Adipocyte (in vitro differentiated cells): Measurements from ENCODE around the gene PIK3R5.

Experiments
- DNase-seq: peaks from one replicate; pipeline ENCODE4 v3.0.0-alpha.2; 2015; ENCODE audit warnings: low read depth
- H3K27me3 ChIP-seq: replicated peaks from 2 replicates; pipeline ENCODE4 v1.7.0; 2013; ENCODE audit warnings: mild to moderate bottlenecking, low read length, moderate library complexity; ENCODE audit not compliant: control insufficient read depth, insufficient read depth
- H3K36me3 ChIP-seq: 2 replicates; pipeline ENCODE4 v1.7.0; 2013; ENCODE audit warnings: low read length, mild to moderate bottlenecking, moderate library complexity; ENCODE audit not compliant: control insufficient read depth, insufficient read depth, severe bottlenecking
- H3K4me1 ChIP-seq: 2 replicates; pipeline ENCODE4 v1.7.0; 2013; ENCODE audit warnings: mild to moderate bottlenecking, low read length, moderate library complexity; ENCODE audit not compliant: control insufficient read depth, insufficient read depth
- H3K4me3 ChIP-seq: 2 replicates; pipeline ENCODE4 v1.7.0; 2013; ENCODE audit warnings: mild to moderate bottlenecking, low read length, moderate library complexity
- H3K9ac ChIP-seq: 2 replicates; pipeline ENCODE4 v1.7.0; 2013; ENCODE audit warnings: mild to moderate bottlenecking, low read length, moderate library complexity
- H3K9me3 ChIP-seq: 2 replicates; pipeline ENCODE4 v1.7.0; 2013; ENCODE audit warnings: mild to moderate bottlenecking, low read length, moderate library complexity; ENCODE audit not compliant: control insufficient read depth

The PIK3R5 gene

DNA sequence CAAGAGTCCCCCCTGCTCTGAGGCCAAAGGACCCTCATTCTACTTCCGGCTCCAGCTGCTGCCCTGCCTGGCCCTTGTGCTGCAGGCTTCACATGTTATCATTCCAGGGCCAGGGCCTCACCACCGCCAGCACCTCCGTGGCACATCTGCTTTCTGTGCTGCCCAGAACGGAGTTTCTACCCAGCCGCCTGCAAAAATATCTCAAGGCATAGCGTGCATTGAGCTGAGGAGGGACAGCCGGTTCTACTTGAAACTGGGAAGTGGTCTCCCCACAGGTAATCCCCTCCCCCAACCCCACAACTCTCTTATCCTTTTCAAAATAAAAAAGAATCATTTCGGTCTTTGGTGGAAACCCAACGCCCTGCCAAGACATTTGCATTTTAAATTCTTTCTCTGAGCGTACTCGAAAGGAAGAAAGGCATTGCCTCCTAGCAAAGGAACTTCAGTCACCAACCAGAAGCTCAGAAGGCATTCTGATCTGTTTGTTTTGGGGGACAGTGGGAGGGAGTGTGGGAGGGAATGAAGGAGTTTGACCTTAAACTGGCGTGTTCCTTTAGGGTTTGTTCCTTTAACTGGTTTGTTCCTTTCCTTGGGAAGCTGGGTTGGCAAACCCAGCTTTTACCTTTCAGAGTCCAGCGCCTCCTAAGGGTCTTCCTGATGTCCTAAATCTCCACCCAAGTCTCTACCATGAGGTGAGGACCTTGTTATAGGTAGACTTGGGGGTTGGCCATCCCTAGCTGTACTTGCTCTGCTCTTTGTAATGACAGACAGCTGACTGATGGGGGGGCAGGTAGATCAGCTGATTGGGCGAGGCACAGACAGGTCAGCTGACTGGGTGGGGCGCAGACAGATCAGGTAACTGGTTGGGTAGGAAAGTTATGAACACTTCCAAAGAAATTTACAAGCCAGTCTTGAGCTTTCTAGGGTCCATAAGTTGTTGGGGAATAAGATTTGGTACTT is 64.6 kb downstream of the PIK3R5 start:
- no peaks in the 10 kb centered on the region for H3K4me1 ChIP-seq
- no peak overlapping the region for H3K9ac ChIP-seq
- H3K36me3 ChIP-seq = no peaks in the 10 kb centered on the region
- DNase-seq = no peak
- no peak overlapping the region for H3K4me3 ChIP-seq
- H3K27me3 ChIP-seq = peaks cover 46% of the 10 kb centered on the region
- H3K9me3 ChIP-seq = peaks cover 3% of the 10 kb centered on the region

DNA sequence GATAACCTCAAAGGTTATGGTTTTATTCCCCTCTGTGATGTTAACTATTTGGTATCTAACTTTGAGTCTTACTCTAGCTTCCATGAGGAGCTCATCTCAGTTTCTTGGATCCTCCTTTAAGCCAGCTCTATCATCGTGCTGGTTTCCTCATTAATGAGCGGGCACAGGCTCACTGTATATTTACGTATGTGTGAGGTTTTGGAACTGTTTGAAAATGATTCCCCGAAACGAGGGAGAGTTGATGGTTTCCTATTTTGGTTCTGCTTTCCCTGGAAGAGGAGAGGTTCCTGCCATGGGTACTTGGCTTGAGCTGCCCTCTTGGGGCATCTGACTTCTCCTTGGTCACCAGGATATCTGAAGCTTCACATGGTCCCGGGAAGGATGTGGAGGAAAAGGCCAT is 65.3 kb downstream of the PIK3R5 start:
- Histone ChIP-seq H3K9me3 (peaks cover 3% of the 10 kb centered on the region), H3K36me3 (no peaks in the 10 kb centered on the region), H3K9ac (no peak overlapping the region), H3K27me3 (peaks cover 48% of the 10 kb centered on the region), H3K4me3 (no peak overlapping the region), H3K4me1 (no peaks in the 10 kb centered on the region)
- DNase-seq = no peak

DNA sequence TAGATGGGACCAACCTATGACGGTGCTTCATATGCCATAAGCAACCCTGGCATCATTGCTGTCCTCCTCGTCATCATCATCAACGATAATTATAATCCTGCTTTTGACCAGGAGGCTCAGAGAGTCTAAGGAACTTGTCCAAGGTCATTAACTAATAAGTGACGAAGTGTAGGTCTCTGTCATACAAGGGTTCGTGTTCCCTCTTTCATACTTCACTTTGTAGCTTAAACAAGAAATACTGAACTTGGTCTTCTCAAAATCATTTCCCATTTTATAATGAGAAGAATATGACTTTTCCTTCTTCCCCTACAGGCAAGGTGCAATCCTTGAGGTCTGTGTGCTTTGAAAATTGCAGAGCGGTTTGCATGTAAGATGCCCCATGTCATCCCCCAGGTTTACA is 66.9 kb downstream of the PIK3R5 start:
- Histone ChIP-seq H3K4me3 (no peak overlapping the region), H3K27me3 (peaks cover 54% of the 10 kb centered on the region), H3K4me1 (no peaks in the 10 kb centered on the region), H3K9ac (no peak overlapping the region), H3K36me3 (no peaks in the 10 kb centered on the region), H3K9me3 (no peaks in the 10 kb centered on the region)
- no peak for DNase-seq

DNA sequence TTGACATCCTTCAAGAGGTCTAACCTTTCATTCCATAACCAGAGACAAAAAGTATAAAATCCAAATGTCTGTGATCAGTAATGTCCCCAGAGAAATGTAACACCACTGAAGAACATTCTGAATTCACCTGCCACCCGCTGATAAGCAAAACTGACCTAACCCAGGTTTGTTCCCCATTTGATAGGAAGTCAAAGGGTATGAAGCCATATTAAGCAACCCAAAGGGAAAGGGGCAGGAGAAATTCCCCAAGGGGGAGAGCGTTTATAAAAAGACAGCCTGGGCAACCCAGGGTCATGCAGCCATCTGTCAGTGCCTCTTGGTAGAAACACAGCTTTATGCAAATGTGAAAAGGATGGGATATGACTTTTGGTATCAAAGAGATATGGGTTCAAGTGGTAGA is 67.4 kb downstream of the PIK3R5 start:
- no peak for DNase-seq
- H3K4me1 ChIP-seq = no peaks in the 10 kb centered on the region
- H3K9me3 ChIP-seq = no peaks in the 10 kb centered on the region
- H3K27me3 ChIP-seq = peaks cover 56% of the 10 kb centered on the region
- H3K4me3 ChIP-seq = no peak overlapping the region
- H3K9ac ChIP-seq = no peak overlapping the region
- H3K36me3 ChIP-seq = no peaks in the 10 kb centered on the region

DNA sequence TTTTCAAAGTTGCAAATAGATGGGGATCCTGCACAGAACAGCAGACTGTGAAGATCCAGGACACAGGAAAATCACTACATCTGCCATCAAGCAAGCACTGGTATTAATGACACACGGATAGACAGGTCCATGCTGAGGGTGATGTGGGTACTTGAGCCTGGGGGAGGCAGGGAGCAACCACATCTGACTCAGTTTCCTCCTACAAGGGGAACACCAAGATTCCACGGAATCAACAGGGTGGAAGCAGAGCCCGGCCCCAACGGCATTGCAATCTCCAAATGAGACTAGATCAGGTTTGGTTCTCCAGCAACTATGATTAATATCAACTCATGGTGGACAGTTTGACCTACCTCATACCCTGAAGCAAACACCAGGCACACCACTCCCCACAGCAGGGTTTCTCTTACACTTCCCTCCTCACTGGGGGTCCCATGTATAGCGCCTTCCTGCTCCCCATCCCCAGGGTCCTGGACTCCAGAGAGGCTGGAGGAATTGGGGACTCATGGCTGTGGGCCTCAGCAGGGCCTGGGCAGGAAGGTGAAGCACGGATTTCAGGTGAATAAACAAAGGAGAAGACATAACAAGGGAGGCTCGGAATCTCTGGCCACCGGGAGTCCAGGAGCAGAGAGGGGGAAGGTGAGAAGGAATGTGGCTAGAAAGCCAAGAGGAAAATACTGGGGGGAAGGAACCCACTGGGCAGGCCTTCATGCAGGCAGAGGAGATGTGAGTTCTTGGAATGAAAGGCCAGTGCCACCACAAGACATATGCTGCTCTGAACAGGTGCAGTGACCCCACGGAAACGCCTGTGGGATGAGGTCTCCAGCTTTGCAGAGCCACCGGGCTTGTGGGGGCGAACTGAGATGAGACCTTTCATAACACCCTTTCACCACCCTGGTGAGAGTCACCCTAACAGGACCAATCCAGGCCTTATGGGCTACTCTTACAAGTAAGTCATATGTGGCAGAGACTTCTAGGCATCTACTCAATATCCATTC is 68.6 kb downstream of the PIK3R5 start:
- no peak overlapping the region for H3K4me3 ChIP-seq
- DNase-seq = no peak
- peaks cover 63% of the 10 kb centered on the region for H3K27me3 ChIP-seq
- H3K4me1 ChIP-seq = no peaks in the 10 kb centered on the region
- no peak overlapping the region for H3K9ac ChIP-seq
- H3K36me3 ChIP-seq = no peaks in the 10 kb centered on the region
- no peaks in the 10 kb centered on the region for H3K9me3 ChIP-seq

DNA sequence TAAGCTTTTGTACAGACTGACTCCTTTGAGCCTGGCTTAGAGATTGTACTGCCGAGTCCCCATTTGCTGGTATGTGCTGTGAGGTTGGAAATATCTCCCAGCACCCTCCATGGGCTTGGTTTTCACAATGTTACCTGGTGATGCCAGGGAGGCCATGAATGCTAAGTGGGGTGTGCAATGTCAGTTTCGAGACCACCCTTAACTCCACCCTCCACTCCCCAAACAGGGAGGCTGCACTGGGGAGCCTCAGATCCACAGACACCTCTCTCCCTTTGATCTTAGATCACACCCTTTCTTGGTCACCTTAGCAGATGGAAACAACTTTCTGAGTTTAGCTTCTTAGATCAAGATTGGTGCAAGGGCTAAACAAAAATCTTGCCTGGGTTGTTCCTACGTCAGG is 69.4 kb downstream of the PIK3R5 start:
- Histone ChIP-seq H3K4me1 (no peaks in the 10 kb centered on the region), H3K9me3 (no peaks in the 10 kb centered on the region), H3K27me3 (peaks cover 61% of the 10 kb centered on the region), H3K9ac (no peak overlapping the region), H3K36me3 (no peaks in the 10 kb centered on the region), H3K4me3 (no peak overlapping the region)
- no peak for DNase-seq

DNA sequence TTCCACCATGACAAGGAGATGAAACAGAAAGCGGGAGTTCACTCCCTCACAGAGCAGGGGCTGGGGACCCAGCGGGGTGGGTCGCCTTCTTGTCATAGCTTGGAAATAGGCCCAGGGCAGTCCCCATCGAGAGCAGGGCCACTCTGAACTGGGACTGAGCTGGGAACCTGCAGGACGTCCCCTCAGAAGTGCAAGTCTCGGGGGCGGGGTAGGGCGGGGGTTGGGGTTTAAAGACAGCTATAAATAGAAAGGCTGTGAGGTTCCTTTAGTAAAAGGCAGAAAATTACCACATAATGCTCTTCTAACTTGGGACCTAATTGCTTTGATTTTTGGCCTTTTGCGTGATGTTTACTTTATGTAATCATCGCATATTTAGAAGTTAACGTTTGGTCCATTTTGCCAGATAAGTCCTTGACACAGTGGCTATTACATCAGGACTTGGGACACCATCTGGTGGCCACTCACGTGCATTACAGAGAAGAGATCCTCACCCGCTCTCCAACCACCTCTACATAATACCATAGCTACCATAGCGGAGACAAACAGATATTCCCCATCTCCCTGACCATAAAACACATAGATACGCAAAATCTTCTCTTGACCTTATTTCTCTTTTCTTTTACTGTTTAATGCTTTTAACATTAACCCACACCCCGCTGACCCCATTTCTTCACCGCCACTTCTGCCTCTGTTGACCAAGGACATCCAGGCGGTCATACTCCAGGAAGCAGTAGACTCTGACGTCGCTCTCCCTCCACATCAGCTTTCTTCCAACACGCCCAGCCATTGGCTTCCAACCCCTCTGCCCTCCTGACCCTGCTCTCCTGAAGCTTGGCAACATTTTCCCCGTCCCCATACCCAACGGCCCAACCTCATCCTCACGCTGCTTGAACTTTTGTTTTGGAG is 70.6 kb downstream of the PIK3R5 start:
- Histone ChIP-seq H3K4me3 (no peak overlapping the region), H3K4me1 (no peaks in the 10 kb centered on the region)
- DNase-seq = peak; percentile 80

DNA sequence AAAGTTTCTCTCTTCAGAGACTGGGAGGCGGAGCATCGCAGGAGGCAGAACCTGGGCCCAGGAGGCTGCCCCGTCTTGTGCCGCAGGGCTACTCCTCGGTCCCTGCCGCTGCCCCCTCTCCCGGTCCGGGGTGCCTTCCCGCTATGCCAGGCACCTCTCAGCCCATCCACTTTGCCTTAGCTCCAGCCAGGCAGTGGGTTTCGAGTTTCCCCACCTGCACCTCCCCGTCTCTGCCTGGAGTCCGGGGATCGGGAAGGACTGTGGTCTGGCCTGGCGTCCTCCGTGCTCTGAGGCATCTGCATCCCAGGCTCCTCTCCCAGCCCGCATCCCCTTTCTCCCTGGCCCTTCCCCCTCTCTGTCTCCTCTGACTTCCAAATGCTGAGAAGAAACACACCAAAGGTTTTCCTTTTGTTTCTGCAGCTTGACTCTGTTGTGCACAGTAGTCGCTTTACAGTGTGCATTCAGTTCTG is 71.3 kb downstream of the PIK3R5 start:
- no peaks in the 10 kb centered on the region for H3K9me3 ChIP-seq
- no peaks in the 10 kb centered on the region for H3K36me3 ChIP-seq
- H3K27me3 ChIP-seq = peaks cover 53% of the 10 kb centered on the region
- H3K4me3 ChIP-seq = no peak overlapping the region
- no peak for DNase-seq
- no peak overlapping the region for H3K9ac ChIP-seq
- no peaks in the 10 kb centered on the region for H3K4me1 ChIP-seq

More for the DNA sequence above, 70.6 kb downstream of the PIK3R5 start:
- Histone ChIP-seq H3K9ac (no peak overlapping the region), H3K9me3 (no peaks in the 10 kb centered on the region), H3K27me3 (peaks cover 55% of the 10 kb centered on the region), H3K36me3 (no peaks in the 10 kb centered on the region)

DNA sequence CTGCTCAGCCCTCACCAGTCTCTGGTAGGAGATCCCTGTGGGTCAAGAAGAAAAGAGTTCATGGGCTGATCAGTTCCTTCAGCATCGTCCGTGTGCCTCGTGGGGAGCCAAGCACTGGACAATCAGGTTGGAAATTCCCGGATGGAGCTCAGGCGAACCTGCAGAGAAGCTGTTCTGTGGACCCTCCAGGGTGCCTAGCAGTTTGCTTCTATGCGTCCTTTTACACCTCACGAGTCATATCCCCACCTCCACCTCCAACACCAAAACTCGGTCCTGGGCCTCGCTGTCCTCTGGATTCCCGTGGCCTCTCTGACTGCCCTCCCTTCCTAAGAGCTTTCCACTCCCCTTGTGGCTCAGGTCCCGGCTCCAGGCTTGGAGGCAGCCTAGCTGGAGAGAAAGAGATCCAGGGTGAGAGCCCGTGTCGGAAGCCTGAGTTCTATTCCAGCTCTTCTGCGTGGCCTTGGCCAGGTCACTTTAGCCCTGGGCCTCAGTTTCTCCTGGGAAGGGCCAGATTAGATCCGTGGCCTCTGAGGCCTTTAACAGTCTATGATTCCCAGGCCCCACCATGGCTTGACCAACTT is 71.8 kb downstream of the PIK3R5 start:
- Histone ChIP-seq H3K36me3 (no peaks in the 10 kb centered on the region), H3K4me3 (no peak overlapping the region), H3K4me1 (no peaks in the 10 kb centered on the region), H3K9me3 (no peaks in the 10 kb centered on the region), H3K27me3 (peaks cover 51% of the 10 kb centered on the region), H3K9ac (no peak overlapping the region)
- no peak for DNase-seq

DNA sequence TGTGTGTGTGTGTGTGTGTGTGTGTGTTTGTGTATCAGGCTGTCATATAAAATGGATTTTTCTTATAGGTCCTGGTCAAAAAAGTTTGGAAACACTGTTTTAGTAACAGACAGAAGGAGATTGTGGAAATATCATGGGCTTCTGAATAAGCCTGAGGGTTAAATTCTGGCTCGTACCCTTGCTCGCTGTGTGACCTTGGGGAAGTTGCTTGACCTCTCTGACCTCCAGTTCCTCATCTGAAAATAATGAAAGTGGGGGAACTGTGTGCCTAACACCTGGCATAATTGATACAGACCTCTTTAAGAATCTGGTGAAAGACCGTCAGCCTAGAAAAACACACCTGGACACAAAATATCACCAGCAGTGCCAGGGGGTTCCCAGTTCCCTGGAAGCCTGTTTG is 72.4 kb downstream of the PIK3R5 start:
- DNase-seq = no peak
- H3K27me3 ChIP-seq = peaks cover 45% of the 10 kb centered on the region
- no peaks in the 10 kb centered on the region for H3K36me3 ChIP-seq
- H3K4me1 ChIP-seq = no peaks in the 10 kb centered on the region
- no peak overlapping the region for H3K9ac ChIP-seq
- no peak overlapping the region for H3K4me3 ChIP-seq
- no peaks in the 10 kb centered on the region for H3K9me3 ChIP-seq
